Ecto neural progenitor cell (in vitro differentiated cells): ENCODE data around the gene GPATCH2.

Experiments used
- DNase-seq: peaks from one replicate; pipeline ENCODE4 v3.0.0-alpha.2; 2018; ENCODE audit warnings: low spot score

The GPATCH2 gene

GRCh38 chr1:217630711-217631591 lies at the start of gene GPATCH2, which contains the start of gene SPATA17:
Gene GPATCH2 (minus strand): TSS chr1:217631090. CDS start chr1:217630971, 119 bp downstream.
Gene SPATA17 (plus strand): TSS chr1:217631344. CDS start chr1:217631379, 35 bp downstream.
- peak; percentile 85 for DNase-seq

GRCh38 chr1:217674028-217674729 lies 43.3 kb upstream of the GPATCH2 start:
- peak; percentile 58 for DNase-seq

GRCh38 chr1:217673387-217673786 lies 42.5 kb upstream of the GPATCH2 start:
- DNase-seq: no peak

- no peak for DNase-seq
Observed at GRCh38 chr1:217668351-217668940, 37.6 kb upstream of the GPATCH2 start.

- DNase-seq: no peak
Observed at GRCh38 chr1:217661407-217661806, 30.5 kb upstream of the GPATCH2 start.

- DNase-seq: no peak
Observed at GRCh38 chr1:217660353-217661062, 29.6 kb upstream of the GPATCH2 start.

GRCh38 chr1:217650674-217651073 lies 19.8 kb upstream of the GPATCH2 start:
- no peak for DNase-seq

GRCh38 chr1:217647791-217648190 lies 16.9 kb upstream of the GPATCH2 start:
- DNase-seq: no peak

GRCh38 chr1:217642455-217642854 lies 11.6 kb upstream of the GPATCH2 start:
- DNase-seq: no peak

GRCh38 chr1:217627431-217627830 lies 3.5 kb downstream of the GPATCH2 start:
- DNase-seq: no peak

- no peak for DNase-seq
Observed at GRCh38 chr1:217626321-217626720, 4.6 kb downstream of the GPATCH2 start.

GRCh38 chr1:217622042-217622441 lies 8.8 kb downstream of the GPATCH2 start:
- DNase-seq: no peak

- DNase-seq: no peak
Observed at GRCh38 chr1:217620814-217621213, 10.1 kb downstream of the GPATCH2 start.

- no peak for DNase-seq
Observed at GRCh38 chr1:217617126-217617525, 13.8 kb downstream of the GPATCH2 start.

GRCh38 chr1:217614200-217614712 lies 16.6 kb downstream of the GPATCH2 start:
- DNase-seq: no peak

GRCh38 chr1:217605390-217605789 lies 25.5 kb downstream of the GPATCH2 start:
- no peak for DNase-seq

- no peak for DNase-seq
Observed at GRCh38 chr1:217602380-217602779, 28.5 kb downstream of the GPATCH2 start.

GRCh38 chr1:217599154-217599553 lies 31.7 kb downstream of the GPATCH2 start:
- no peak for DNase-seq

GRCh38 chr1:217590598-217590997 lies 40.3 kb downstream of the GPATCH2 start:
- no peak for DNase-seq

- no peak for DNase-seq
Observed at GRCh38 chr1:217586586-217586985, 44.3 kb downstream of the GPATCH2 start.

- no peak for DNase-seq
Observed at GRCh38 chr1:217585577-217585976, 45.3 kb downstream of the GPATCH2 start.
